ENCODE results near the gene CELF4.

CELF4 gene

GRCh38 chr18:37285825-37286224 is 279.8 kb downstream of the CELF4 start:
- no peak for DNase-seq (ENCODE audit: extremely low read depth, insufficient read length)
- Histone ChIP-seq H3K36me3 (ENCODE audit: control insufficient read depth, insufficient read depth, low read length) (no peaks in the 10 kb centered on the region), H3K4me3 (replicated peaks; ENCODE audit: low read depth, low read length) (no peak overlapping the region), H3K27me3 (replicated peaks; ENCODE audit: control insufficient read depth, insufficient read depth, low read length) (no peaks in the 10 kb centered on the region; the same call in 1 of the 2 replicates)
- TF ChIP-seq, protein P1, sequence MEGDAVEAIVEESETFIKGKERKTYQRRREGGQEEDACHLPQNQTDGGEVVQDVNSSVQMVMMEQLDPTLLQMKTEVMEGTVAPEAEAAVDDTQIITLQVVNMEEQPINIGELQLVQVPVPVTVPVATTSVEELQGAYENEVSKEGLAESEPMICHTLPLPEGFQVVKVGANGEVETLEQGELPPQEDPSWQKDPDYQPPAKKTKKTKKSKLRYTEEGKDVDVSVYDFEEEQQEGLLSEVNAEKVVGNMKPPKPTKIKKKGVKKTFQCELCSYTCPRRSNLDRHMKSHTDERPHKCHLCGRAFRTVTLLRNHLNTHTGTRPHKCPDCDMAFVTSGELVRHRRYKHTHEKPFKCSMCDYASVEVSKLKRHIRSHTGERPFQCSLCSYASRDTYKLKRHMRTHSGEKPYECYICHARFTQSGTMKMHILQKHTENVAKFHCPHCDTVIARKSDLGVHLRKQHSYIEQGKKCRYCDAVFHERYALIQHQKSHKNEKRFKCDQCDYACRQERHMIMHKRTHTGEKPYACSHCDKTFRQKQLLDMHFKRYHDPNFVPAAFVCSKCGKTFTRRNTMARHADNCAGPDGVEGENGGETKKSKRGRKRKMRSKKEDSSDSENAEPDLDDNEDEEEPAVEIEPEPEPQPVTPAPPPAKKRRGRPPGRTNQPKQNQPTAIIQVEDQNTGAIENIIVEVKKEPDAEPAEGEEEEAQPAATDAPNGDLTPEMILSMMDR (IDR thresholded peaks at IDR 0.05; ENCODE audit: insufficient read depth, low read length, poor library complexity, severe bottlenecking) = no peak

DNA sequence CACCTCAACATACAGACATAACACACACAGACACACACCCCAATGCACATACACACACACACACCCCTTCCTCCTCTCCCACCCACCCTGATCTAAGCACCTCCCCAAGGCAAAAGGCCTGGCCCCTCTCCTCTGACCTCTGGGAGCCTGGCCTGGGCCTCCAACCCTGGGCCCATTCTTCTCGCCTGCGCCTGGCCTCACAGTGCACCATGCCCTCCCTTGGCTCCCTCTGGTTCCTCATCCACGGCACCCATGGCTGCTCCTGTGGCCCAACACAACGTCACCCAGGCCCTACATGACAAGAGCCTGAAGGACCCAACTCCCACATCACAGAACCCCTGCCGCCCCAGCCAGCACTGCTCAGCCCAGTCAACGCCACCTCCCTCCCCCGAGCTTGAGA is 281.3 kb downstream of the CELF4 start:
- TF ChIP-seq, protein P1 (IDR thresholded peaks at IDR 0.05; ENCODE audit: insufficient read depth, low read length, poor library complexity, severe bottlenecking) = no peak
- no peaks in the 10 kb centered on the region for H3K36me3 ChIP-seq (ENCODE audit: control insufficient read depth, insufficient read depth, low read length)

GRCh38 chr18:37282386-37283037 is 283.1 kb downstream of the CELF4 start:
- Histone ChIP-seq H3K4me3 (replicated peaks; ENCODE audit: low read depth, low read length) (no peak overlapping the region), H3K27me3 (replicated peaks; ENCODE audit: control insufficient read depth, insufficient read depth, low read length) (peaks cover 1% of the 10 kb centered on the region; the same call in 1 of the 2 replicates), H3K36me3 (ENCODE audit: control insufficient read depth, insufficient read depth, low read length) (no peaks in the 10 kb centered on the region)
- TF ChIP-seq, protein P1 (IDR thresholded peaks at IDR 0.05; ENCODE audit: insufficient read depth, low read length, poor library complexity, severe bottlenecking) = peak; percentile 49
- no peak for DNase-seq (ENCODE audit: extremely low read depth, insufficient read length)

More for the DNA sequence above, 281.3 kb downstream of the CELF4 start:
- H3K27me3 ChIP-seq (replicated peaks; ENCODE audit: control insufficient read depth, insufficient read depth, low read length) = no peaks in the 10 kb centered on the region; the same call in 1 of the 2 replicates
- no peak for DNase-seq (ENCODE audit: extremely low read depth, insufficient read length)
- H3K4me3 ChIP-seq (replicated peaks; ENCODE audit: low read depth, low read length) = no peak overlapping the region

- TF ChIP-seq, protein P1 (IDR thresholded peaks at IDR 0.05; ENCODE audit: insufficient read depth, low read length, poor library complexity, severe bottlenecking) = no peak
- Histone ChIP-seq H3K27me3 (replicated peaks; ENCODE audit: control insufficient read depth, insufficient read depth, low read length) (peaks cover 1% of the 10 kb centered on the region; the same call in 1 of the 2 replicates), H3K4me3 (replicated peaks; ENCODE audit: low read depth, low read length) (no peak overlapping the region), H3K36me3 (ENCODE audit: control insufficient read depth, insufficient read depth, low read length) (no peaks in the 10 kb centered on the region)
- no peak for DNase-seq (ENCODE audit: extremely low read depth, insufficient read length)
These were observed 284.8 kb downstream of the CELF4 start for GRCh38 chr18:37280701-37281393.

- TF ChIP-seq, protein P1 (IDR thresholded peaks at IDR 0.05; ENCODE audit: insufficient read depth, low read length, poor library complexity, severe bottlenecking) = no peak
- H3K27me3 ChIP-seq (replicated peaks; ENCODE audit: control insufficient read depth, insufficient read depth, low read length) = peaks cover 1% of the 10 kb centered on the region; the same call in 1 of the 2 replicates
- H3K4me3 ChIP-seq (replicated peaks; ENCODE audit: low read depth, low read length) = no peak overlapping the region
- no peak for DNase-seq (ENCODE audit: extremely low read depth, insufficient read length)
- no peaks in the 10 kb centered on the region for H3K36me3 ChIP-seq (ENCODE audit: control insufficient read depth, insufficient read depth, low read length)
These were observed 287.8 kb downstream of the CELF4 start for GRCh38 chr18:37277804-37278203.

All from GM06990 (cell line).